Mucosa of descending colon (tissue), 3 donors: ENCODE results near the gene SLC2A13. TPM values are rescaled to one million over a fixed set of nuclear protein-coding genes. Genes with fewer than 3 reads are reported as not detected.

Experiments
- ATAC-seq: fragments of 200-7000 bp; cut with Tn5 transposase; one replicate; pipeline ENCODE4 v1.9.1; 2020; ENCODE audit warnings: mild to moderate bottlenecking, moderate library complexity
- DNase-seq, 3 donors: peaks; one replicate each; pipeline ENCODE4 v3.0.0-alpha.2; 2020
- H3K36me3 ChIP-seq: fragments of 200-600 bp; one replicate; pipeline ENCODE4 v1.8.0; 2021; ENCODE audit warnings: low read depth, mild to moderate bottlenecking
- H3K4me1 ChIP-seq: fragments of 200-600 bp; one replicate; pipeline ENCODE4 v1.8.0; 2021; ENCODE audit warnings: low read depth, mild to moderate bottlenecking
- H3K4me3 ChIP-seq: fragments of 200-600 bp; one replicate; pipeline ENCODE4 v1.8.0; 2021; ENCODE audit warnings: mild to moderate bottlenecking
- H3K9me3 ChIP-seq: fragments of 200-600 bp; one replicate; pipeline ENCODE4 v1.8.0; 2021; ENCODE audit warnings: mild to moderate bottlenecking
- intact Hi-C, 2 donors: fragments of 100-400 bp; cut with DNase I in 1 of 2; cut with micrococcal nuclease in 1 of 2; formaldehyde crosslinking; loops; one replicate each; pipeline versions ENCODE4 v1.11.0 to v1.11.1; 2022; cut with DNase I, micrococcal nuclease
- total RNA-seq, 3 donors: library from RNA; stranded (reverse); fragmentation: NEBNext Ultra II Directional in 2 of 3; extraction: Animal tissue kit (Norgen Biotek cat#: 25700) in 2 of 3; gene quantifications; one replicate each; pipeline versions ENCODE4 v1.2.1 to v1.2.4, GENCODE V29; 2021 to 2023
- TF ChIP-seq, protein P1 (sequence below): fragments of 200-600 bp; IDR thresholded peaks from one replicate; pipeline ENCODE4 v1.8.0; 2022; ENCODE audit warnings: antibody characterized with exemption, mild to moderate bottlenecking
- donor health status: DM: no; HTN: no; CAD: no; lungs with moderate emphysema.
- donor health status: DM: no; HTN: no; CAD: no.
- donor health status: DM: no; HTN: yes; CAD: no.

Gene SLC2A13
- total RNA-seq, 3 donors from 2014 or later = 25.0 to 41.8 (median 34.1) TPM

DNA sequence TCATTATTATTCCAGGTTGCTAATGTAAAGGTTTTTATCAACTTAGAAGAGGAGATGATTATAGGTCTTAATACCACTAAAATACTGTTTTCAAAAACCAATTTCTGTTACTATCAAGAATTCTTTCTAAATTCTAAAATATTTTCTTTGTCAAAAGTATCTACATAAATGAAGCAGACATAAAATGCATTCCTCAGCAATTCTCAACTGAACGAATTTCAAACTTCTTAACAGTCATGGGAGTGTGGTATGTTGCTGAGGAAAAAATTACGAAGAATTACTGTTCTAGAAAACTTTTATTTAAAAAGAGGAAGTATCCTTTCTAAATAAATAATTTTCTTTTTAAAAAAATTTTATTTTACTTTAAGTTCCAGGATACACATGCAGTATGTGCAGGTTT lies 146.4 kb downstream of the SLC2A13 start:
- TF ChIP-seq, protein P1, sequence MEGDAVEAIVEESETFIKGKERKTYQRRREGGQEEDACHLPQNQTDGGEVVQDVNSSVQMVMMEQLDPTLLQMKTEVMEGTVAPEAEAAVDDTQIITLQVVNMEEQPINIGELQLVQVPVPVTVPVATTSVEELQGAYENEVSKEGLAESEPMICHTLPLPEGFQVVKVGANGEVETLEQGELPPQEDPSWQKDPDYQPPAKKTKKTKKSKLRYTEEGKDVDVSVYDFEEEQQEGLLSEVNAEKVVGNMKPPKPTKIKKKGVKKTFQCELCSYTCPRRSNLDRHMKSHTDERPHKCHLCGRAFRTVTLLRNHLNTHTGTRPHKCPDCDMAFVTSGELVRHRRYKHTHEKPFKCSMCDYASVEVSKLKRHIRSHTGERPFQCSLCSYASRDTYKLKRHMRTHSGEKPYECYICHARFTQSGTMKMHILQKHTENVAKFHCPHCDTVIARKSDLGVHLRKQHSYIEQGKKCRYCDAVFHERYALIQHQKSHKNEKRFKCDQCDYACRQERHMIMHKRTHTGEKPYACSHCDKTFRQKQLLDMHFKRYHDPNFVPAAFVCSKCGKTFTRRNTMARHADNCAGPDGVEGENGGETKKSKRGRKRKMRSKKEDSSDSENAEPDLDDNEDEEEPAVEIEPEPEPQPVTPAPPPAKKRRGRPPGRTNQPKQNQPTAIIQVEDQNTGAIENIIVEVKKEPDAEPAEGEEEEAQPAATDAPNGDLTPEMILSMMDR = no peak
- no peaks in the 10 kb centered on the region for H3K9me3 ChIP-seq
- DNase-seq (no peak), ATAC-seq (no peak)
- intact Hi-C loops = no loop called here
- H3K4me3 ChIP-seq = no peak overlapping the region
- no peaks in the 10 kb centered on the region for H3K36me3 ChIP-seq
- H3K4me1 ChIP-seq = no peaks in the 10 kb centered on the region

DNA sequence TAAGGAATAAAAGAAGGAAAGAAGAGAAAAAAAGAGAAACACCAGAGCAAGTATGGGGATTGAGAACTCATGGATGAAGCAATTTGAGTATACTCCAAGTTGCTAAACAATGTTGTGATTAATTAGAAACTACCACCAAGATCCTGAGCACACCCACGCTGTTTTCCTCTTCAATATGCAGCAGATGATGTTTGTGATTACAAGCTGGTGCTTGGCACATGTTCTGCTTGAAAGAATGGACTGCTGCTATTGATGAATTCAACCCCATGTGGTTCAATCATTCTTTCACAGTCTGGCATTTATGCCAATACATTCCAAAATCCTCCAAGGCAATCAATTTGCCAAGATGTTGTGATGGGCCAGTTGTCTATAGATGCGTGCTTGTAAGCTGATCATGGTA lies 146.8 kb downstream of the SLC2A13 start:
- Histone ChIP-seq H3K4me1 (no peaks in the 10 kb centered on the region), H3K36me3 (no peaks in the 10 kb centered on the region), H3K9me3 (no peaks in the 10 kb centered on the region), H3K4me3 (no peak overlapping the region)
- intact Hi-C loops = no loop called here
- TF ChIP-seq, protein P1 = no peak
- DNase-seq (no peak), ATAC-seq (no peak)

DNA sequence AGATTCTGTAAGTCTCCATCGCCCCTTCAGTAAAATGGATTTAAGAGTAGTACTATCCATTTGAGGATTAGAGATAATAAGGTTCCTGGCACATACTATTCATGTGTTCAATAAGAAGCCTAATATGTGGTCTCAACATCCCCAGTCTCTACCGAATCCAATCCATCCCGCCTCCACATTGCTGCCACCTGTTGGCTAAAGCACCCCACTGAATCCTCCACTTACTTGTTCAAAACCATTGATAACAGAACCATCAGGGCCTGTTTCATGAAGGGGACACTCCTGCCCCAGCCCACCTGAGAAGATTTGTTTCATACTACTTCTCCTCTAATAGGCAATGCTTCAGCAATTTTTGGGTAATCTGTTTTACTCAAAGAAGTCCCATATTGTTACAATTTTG lies 147.5 kb downstream of the SLC2A13 start:
- ATAC-seq (no peak), DNase-seq (peak in 1 of 3 donors; percentile 10)
- no peaks in the 10 kb centered on the region for H3K36me3 ChIP-seq
- no peaks in the 10 kb centered on the region for H3K9me3 ChIP-seq
- TF ChIP-seq, protein P1 = no peak
- intact Hi-C loops = no loop called here
- H3K4me1 ChIP-seq = no peaks in the 10 kb centered on the region
- no peak overlapping the region for H3K4me3 ChIP-seq

DNA sequence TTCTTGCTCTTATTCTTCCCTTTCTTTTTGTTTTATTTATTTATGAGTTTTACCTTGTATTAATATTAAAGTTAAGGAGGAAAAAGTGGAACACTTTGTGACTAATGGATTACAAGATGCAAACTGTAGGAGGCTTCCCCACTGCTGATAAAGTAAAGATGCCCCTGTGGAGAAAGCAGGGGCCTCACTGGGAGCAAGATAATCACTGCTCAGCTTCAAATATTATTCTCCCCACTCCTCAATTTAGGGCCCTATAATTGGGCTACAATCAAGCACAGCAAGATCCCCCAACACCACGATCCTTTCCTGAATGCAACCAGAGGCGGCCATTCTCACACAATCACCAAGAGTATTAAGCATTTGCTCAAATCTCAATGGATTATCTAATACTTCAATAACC lies 149.2 kb downstream of the SLC2A13 start:
- no peaks in the 10 kb centered on the region for H3K36me3 ChIP-seq
- no peaks in the 10 kb centered on the region for H3K9me3 ChIP-seq
- H3K4me3 ChIP-seq = no peak overlapping the region
- DNase-seq (no peak), ATAC-seq (no peak)
- intact Hi-C loops = no loop called here
- H3K4me1 ChIP-seq = no peaks in the 10 kb centered on the region
- TF ChIP-seq, protein P1 = no peak

DNA sequence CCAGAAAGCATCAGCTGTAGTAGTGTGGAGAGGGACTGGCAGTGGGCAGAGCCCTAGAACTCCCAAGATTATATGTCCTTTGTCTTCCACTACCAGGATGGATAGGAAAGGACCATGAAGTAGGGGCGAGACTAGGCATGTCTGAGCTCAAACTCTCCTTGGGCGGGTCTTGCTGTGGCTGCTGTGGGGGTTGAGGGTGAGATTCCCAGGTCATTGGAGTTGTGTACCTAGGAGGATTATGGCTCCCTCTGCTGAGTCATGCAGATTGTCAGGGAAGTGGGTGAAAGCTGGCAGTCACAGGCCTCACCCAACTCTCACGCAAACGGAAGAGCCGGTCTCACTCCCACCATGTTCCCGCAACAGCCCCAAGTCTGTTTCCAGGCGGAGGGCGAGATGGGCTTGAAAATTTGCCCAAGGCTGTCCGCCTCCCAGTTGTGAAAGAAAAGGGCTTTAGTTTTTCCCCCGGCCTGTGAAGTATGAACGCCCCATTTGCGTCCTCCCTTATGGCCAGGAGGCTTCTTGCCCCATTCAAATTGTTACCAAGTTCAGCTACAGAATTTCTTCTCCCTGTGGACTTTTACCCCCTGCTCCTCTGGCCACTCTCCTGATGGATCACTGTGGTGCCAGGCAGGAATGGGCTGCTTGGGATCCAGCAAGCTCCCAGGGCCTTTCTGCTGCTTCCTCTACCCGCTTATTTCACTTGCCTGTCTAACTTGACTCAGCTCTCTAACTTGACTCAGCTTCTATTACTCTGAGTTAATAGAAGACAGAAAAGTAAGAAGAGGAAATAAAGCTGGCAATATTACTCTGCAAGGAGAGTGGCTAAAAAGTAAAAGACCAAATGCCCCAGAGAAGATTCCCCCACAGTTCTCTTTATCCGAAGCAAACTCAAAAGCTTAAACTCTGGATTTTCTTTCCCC lies 159.3 kb downstream of the SLC2A13 start:
- Histone ChIP-seq H3K9me3 (no peaks in the 10 kb centered on the region), H3K4me3 (no peak overlapping the region), H3K4me1 (no peaks in the 10 kb centered on the region), H3K36me3 (no peaks in the 10 kb centered on the region)
- intact Hi-C loops = no loop called here
- DNase-seq (no peak), ATAC-seq (peak; percentile 20)
- TF ChIP-seq, protein P1 = no peak
